Activated CD8-positive, alpha-beta T cell treated with anti-CD3 and anti-CD28 coated beads, Interleukin-2, amount 10 ng/mL, durations not matched to agents 7 days and 5 days (primary cell): Measurements from ENCODE around the gene LIPC. TPM values are rescaled to one million over a fixed set of nuclear protein-coding genes. Genes with fewer than 3 reads are reported as not detected.
"Not testable (repeated sequence)": the region's sequence is repeated elsewhere in the genome, so short reads cannot be mapped to it uniquely, and the experiment has no call there.

Experiments used
- ATAC-seq: fragments of 150-1000 bp; cut with Tn5 transposase; one replicate; pipeline ENCODE4 v1.10.0; 2021; ENCODE audit warnings: moderate library complexity
- CTCF ChIA-PET: fragments of 350-600 bp; sonication (Branson Sonifier 250); formaldehyde crosslinking; loops from one replicate; lab custom pipeline; 2021; ENCODE audit warnings: antibody characterized with exemption; lab: Charles Lee
- POLR2A ChIA-PET: fragments of 350-600 bp; sonication (Branson Sonifier 250); formaldehyde crosslinking; loops from one replicate; lab custom pipeline; 2021; ENCODE audit warnings: antibody characterized with exemption; lab: Charles Lee
- DNase-seq: peaks from one replicate; pipeline ENCODE4 v3.0.0-alpha.2; 2020
- H3K27ac Mint-ChIP-seq: one replicate; pipeline ENCODE4 v1.8.0; 2021; ENCODE audit warnings: mild to moderate bottlenecking, mixed read lengths
- H3K27me3 Mint-ChIP-seq: one replicate; pipeline ENCODE4 v1.8.0; 2021; ENCODE audit warnings: low read depth, mixed read lengths
- H3K36me3 Mint-ChIP-seq: one replicate; pipeline ENCODE4 v1.8.0; 2021; ENCODE audit warnings: low read depth, mixed read lengths
- H3K4me1 Mint-ChIP-seq: one replicate; pipeline ENCODE4 v1.8.0; 2021; ENCODE audit warnings: low read depth, mixed read lengths
- H3K4me3 Mint-ChIP-seq: one replicate; pipeline ENCODE4 v1.8.0; 2021; ENCODE audit warnings: mild to moderate bottlenecking, mixed read lengths
- H3K9me3 Mint-ChIP-seq: one replicate; pipeline ENCODE4 v1.8.0; 2022; ENCODE audit warnings: mixed read lengths; ENCODE audit not compliant: insufficient read depth
- total RNA-seq, 2 experiments: library from RNA; stranded (reverse); gene quantifications; one replicate each; pipeline ENCODE4 v1.2.3, GENCODE V29; 2021

Gene LIPC
- total RNA-seq, 2 experiments from 2014 or later = 4.1 to 4.4 TPM

- ChIA-PET POLR2A (interaction anchor here (1.3 kb wide), 1 partner anchor 14 kb away, joined by 3 read pairs; no protein-coding TSS in a partner anchor), CTCF (interaction anchor here (1.3 to 1.4 kb wide), 2 partner anchors 151 to 328 kb away, joined by 3 to 5 read pairs; partner anchors contain the start of gene ADAM10)
- H3K4me3 Mint-ChIP-seq = no peak overlapping the region
- no peaks in the 10 kb centered on the region for H3K9me3 Mint-ChIP-seq
- H3K27me3 Mint-ChIP-seq = no peaks in the 10 kb centered on the region
- H3K36me3 Mint-ChIP-seq = peaks cover 56% of the 10 kb centered on the region
- ATAC-seq = no peak
- H3K4me1 Mint-ChIP-seq = peaks cover 27% of the 10 kb centered on the region
- DNase-seq = no peak
- H3K27ac Mint-ChIP-seq = peak overlapping the region; percentile 23
Observed at GRCh38 chr15:58597943-58598828, 166.4 kb downstream of the LIPC start.

- H3K4me1 Mint-ChIP-seq = peaks cover 21% of the 10 kb centered on the region
- H3K9me3 Mint-ChIP-seq = no peaks in the 10 kb centered on the region
- ChIA-PET POLR2A (interaction anchor here (1.3 kb wide), 1 partner anchor 14 kb away, joined by 3 read pairs; no protein-coding TSS in a partner anchor), CTCF (interaction anchor here (1.3 kb wide), 1 partner anchor 150 kb away, joined by 3 read pairs; the partner anchor contains the start of gene ADAM10)
- DNase-seq = no peak
- peaks cover 57% of the 10 kb centered on the region for H3K36me3 Mint-ChIP-seq
- no peaks in the 10 kb centered on the region for H3K27me3 Mint-ChIP-seq
- H3K27ac Mint-ChIP-seq = peak overlapping the region; percentile 23
- ATAC-seq = no peak
- H3K4me3 Mint-ChIP-seq = no peak overlapping the region
Observed at GRCh38 chr15:58598829-58599210, 167.0 kb downstream of the LIPC start.

GRCh38 chr15:58602823-58603222 is 171.0 kb downstream of the LIPC start:
- Mint-ChIP-seq H3K4me1 (peaks cover 9% of the 10 kb centered on the region), H3K36me3 (peaks cover 57% of the 10 kb centered on the region), H3K9me3 (no peaks in the 10 kb centered on the region), H3K27ac (no peak overlapping the region), H3K27me3 (no peaks in the 10 kb centered on the region), H3K4me3 (no peak overlapping the region)
- POLR2A ChIA-PET = no interaction called here
- CTCF ChIA-PET = no interaction called here
- no peak for ATAC-seq
- DNase-seq = no peak

GRCh38 chr15:58603927-58604326 is 172.1 kb downstream of the LIPC start:
- CTCF ChIA-PET, DNase-seq, H3K4me3 Mint-ChIP-seq, POLR2A ChIA-PET, H3K27ac Mint-ChIP-seq, ATAC-seq, H3K27me3 Mint-ChIP-seq, H3K9me3 Mint-ChIP-seq: not testable (repeated sequence)
- H3K4me1 Mint-ChIP-seq = peaks cover 14% of the 10 kb centered on the region
- H3K36me3 Mint-ChIP-seq = peaks cover 59% of the 10 kb centered on the region

GRCh38 chr15:58604455-58604923 is 172.7 kb downstream of the LIPC start:
- ATAC-seq (no peak), DNase-seq (no peak)
- Mint-ChIP-seq H3K36me3 (peaks cover 59% of the 10 kb centered on the region), H3K27ac (no peak overlapping the region), H3K27me3 (no peaks in the 10 kb centered on the region), H3K4me1 (peaks cover 18% of the 10 kb centered on the region), H3K9me3 (no peaks in the 10 kb centered on the region), H3K4me3 (no peak overlapping the region)
- ChIA-PET POLR2A (no interaction called here), CTCF (no interaction called here)

- no peaks in the 10 kb centered on the region for H3K9me3 Mint-ChIP-seq
- H3K4me1 Mint-ChIP-seq = peaks cover 18% of the 10 kb centered on the region
- no peaks in the 10 kb centered on the region for H3K27me3 Mint-ChIP-seq
- no peak overlapping the region for H3K4me3 Mint-ChIP-seq
- ChIA-PET CTCF (no interaction called here), POLR2A (no interaction called here)
- H3K36me3 Mint-ChIP-seq = peaks cover 72% of the 10 kb centered on the region
- no peak for DNase-seq
- no peak for ATAC-seq
- no peak overlapping the region for H3K27ac Mint-ChIP-seq
Observed at GRCh38 chr15:58605931-58606530, 174.2 kb downstream of the LIPC start.

GRCh38 chr15:58606577-58607080 is 174.8 kb downstream of the LIPC start:
- Mint-ChIP-seq H3K9me3 (no peaks in the 10 kb centered on the region), H3K36me3 (peaks cover 71% of the 10 kb centered on the region), H3K27ac (no peak overlapping the region), H3K4me1 (peaks cover 18% of the 10 kb centered on the region), H3K27me3 (no peaks in the 10 kb centered on the region), H3K4me3 (no peak overlapping the region)
- no peak for ATAC-seq
- ChIA-PET CTCF (no interaction called here), POLR2A (no interaction called here)
- DNase-seq = no peak

GRCh38 chr15:58608129-58608590 is 176.4 kb downstream of the LIPC start:
- ChIA-PET POLR2A (no interaction called here), CTCF (no interaction called here)
- Mint-ChIP-seq H3K36me3 (peaks cover 74% of the 10 kb centered on the region), H3K9me3 (peaks cover 2% of the 10 kb centered on the region), H3K27ac (peak overlapping the region; percentile 35), H3K4me1 (peaks cover 18% of the 10 kb centered on the region), H3K4me3 (no peak overlapping the region), H3K27me3 (no peaks in the 10 kb centered on the region)
- no peak for DNase-seq
- no peak for ATAC-seq

GRCh38 chr15:58608711-58609110 is 176.9 kb downstream of the LIPC start:
- ChIA-PET POLR2A (no interaction called here), CTCF (no interaction called here)
- Mint-ChIP-seq H3K4me1 (peaks cover 18% of the 10 kb centered on the region), H3K9me3 (peaks cover 8% of the 10 kb centered on the region), H3K27me3 (no peaks in the 10 kb centered on the region), H3K4me3 (no peak overlapping the region), H3K36me3 (peaks cover 74% of the 10 kb centered on the region), H3K27ac (no peak overlapping the region)
- no peak for ATAC-seq
- DNase-seq = no peak

- ATAC-seq (no peak), DNase-seq (no peak)
- peak overlapping the region; percentile 40 for H3K27ac Mint-ChIP-seq
- peaks cover 24% of the 10 kb centered on the region for H3K9me3 Mint-ChIP-seq
- H3K36me3 Mint-ChIP-seq = peaks cover 79% of the 10 kb centered on the region
- H3K4me3 Mint-ChIP-seq = no peak overlapping the region
- H3K27me3 Mint-ChIP-seq = no peaks in the 10 kb centered on the region
- H3K4me1 Mint-ChIP-seq = peaks cover 21% of the 10 kb centered on the region
- ChIA-PET POLR2A (no interaction called here), CTCF (no interaction called here)
Observed at GRCh38 chr15:58611731-58612676, 180.2 kb downstream of the LIPC start.

- Mint-ChIP-seq H3K4me1 (peaks cover 3% of the 10 kb centered on the region), H3K27ac (no peak overlapping the region), H3K36me3 (peaks cover 77% of the 10 kb centered on the region), H3K4me3 (no peak overlapping the region), H3K27me3 (no peaks in the 10 kb centered on the region), H3K9me3 (peaks cover 30% of the 10 kb centered on the region)
- CTCF ChIA-PET = no interaction called here
- DNase-seq (no peak), ATAC-seq (no peak)
- POLR2A ChIA-PET = no interaction called here
Observed at GRCh38 chr15:58616171-58616570, 184.4 kb downstream of the LIPC start.
